ENCODE results near the gene HAND2. TPM values are rescaled to one million over a fixed set of nuclear protein-coding genes. Genes with fewer than 3 reads are reported as not detected.

HAND2 gene
- total RNA-seq, 2 donors from 2014 or later, result not detected

- Mint-ChIP-seq H3K4me3 (no peak overlapping the region), H3K4me1 (peaks cover 10% of the 10 kb centered on the region), H3K9me3 (peaks cover 3% of the 10 kb centered on the region), H3K27ac (no peak overlapping the region), H3K36me3 (ENCODE audit: low read depth) (no peaks in the 10 kb centered on the region), H3K27me3 (ENCODE audit: insufficient read depth) (peaks cover 57% of the 10 kb centered on the region)
- no peak overlapping the region for H3K27ac ChIP-seq (ENCODE audit: low read depth, low read length)
- H3K4me1 ChIP-seq (ENCODE audit: control insufficient read depth, insufficient read depth, low read length), result peaks cover 4% of the 10 kb centered on the region
- TF ChIP-seq, protein P1, sequence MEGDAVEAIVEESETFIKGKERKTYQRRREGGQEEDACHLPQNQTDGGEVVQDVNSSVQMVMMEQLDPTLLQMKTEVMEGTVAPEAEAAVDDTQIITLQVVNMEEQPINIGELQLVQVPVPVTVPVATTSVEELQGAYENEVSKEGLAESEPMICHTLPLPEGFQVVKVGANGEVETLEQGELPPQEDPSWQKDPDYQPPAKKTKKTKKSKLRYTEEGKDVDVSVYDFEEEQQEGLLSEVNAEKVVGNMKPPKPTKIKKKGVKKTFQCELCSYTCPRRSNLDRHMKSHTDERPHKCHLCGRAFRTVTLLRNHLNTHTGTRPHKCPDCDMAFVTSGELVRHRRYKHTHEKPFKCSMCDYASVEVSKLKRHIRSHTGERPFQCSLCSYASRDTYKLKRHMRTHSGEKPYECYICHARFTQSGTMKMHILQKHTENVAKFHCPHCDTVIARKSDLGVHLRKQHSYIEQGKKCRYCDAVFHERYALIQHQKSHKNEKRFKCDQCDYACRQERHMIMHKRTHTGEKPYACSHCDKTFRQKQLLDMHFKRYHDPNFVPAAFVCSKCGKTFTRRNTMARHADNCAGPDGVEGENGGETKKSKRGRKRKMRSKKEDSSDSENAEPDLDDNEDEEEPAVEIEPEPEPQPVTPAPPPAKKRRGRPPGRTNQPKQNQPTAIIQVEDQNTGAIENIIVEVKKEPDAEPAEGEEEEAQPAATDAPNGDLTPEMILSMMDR (conservative IDR thresholded peaks at IDR 0.05), result no peak
- DNase-seq, result no peak
- H3K4me3 ChIP-seq (ENCODE audit: low read length), result no peak overlapping the region
- 84% methylated on average over 4 of the region's 4 CpGs; no CpG with 5 or more reads in 1 of the 2 experiments for WGBS, 2 experiments (ENCODE audit: insufficient coverage in 1 of 2, insufficient read length in 1 of 2)
- no peak overlapping the region for H3K9ac ChIP-seq (ENCODE audit: extremely low read depth, low read length, poor library complexity, severe bottlenecking)
- H3K36me3 ChIP-seq (ENCODE audit: control insufficient read depth, insufficient read depth, low read length), result no peaks in the 10 kb centered on the region
- H3K9me3 ChIP-seq (ENCODE audit: control insufficient read depth, low read length), result no peaks in the 10 kb centered on the region
- peaks cover 35% of the 10 kb centered on the region for H3K27me3 ChIP-seq (ENCODE audit: control insufficient read depth, insufficient read depth, low read length, poor library complexity, severe bottlenecking)
Measured at GRCh38 chr4:173493041-173493440, 37.0 kb downstream of the HAND2 start.

DNA sequence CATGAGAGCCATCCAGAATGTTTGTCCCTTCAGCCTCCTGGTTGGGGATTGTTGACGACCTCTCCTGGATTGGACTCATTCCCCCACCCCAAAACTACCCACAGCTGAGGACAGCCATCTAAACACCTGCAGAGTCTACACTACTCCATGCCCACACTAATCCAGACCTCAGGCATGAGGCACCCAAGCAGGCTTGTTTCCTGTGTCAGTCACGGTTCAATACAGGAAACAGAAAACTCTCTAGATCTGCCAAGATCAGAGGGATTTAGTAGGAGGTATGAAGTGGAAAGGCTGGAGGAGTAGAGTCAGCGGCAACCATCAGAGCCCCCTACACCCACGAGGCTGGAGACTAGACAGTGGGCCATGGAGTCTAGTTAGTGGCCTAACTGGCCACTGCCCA lies 37.7 kb downstream of the HAND2 start:
- Histone ChIP-seq H3K27me3 (ENCODE audit: control insufficient read depth, insufficient read depth, low read length, poor library complexity, severe bottlenecking) (peaks cover 31% of the 10 kb centered on the region), H3K4me3 (ENCODE audit: low read length) (no peak overlapping the region), H3K9ac (ENCODE audit: extremely low read depth, low read length, poor library complexity, severe bottlenecking) (no peak overlapping the region), H3K4me1 (ENCODE audit: control insufficient read depth, insufficient read depth, low read length) (peaks cover 4% of the 10 kb centered on the region), H3K36me3 (ENCODE audit: control insufficient read depth, insufficient read depth, low read length) (no peaks in the 10 kb centered on the region), H3K9me3 (ENCODE audit: control insufficient read depth, low read length) (no peaks in the 10 kb centered on the region), H3K27ac (ENCODE audit: low read depth, low read length) (no peak overlapping the region)
- TF ChIP-seq, protein P1 (conservative IDR thresholded peaks at IDR 0.05), result no peak
- peaks cover 3% of the 10 kb centered on the region for H3K9me3 Mint-ChIP-seq
- no peak for DNase-seq
- H3K4me1 Mint-ChIP-seq, result peaks cover 10% of the 10 kb centered on the region
- H3K27me3 Mint-ChIP-seq (ENCODE audit: insufficient read depth), result peaks cover 50% of the 10 kb centered on the region
- H3K36me3 Mint-ChIP-seq (ENCODE audit: low read depth), result no peaks in the 10 kb centered on the region
- no peak overlapping the region for H3K4me3 Mint-ChIP-seq
- 87 to 100% methylated on average over 1 to 4 of the region's 4 CpGs for WGBS, 2 experiments (ENCODE audit: insufficient coverage in 1 of 2, insufficient read length in 1 of 2)
- no peak overlapping the region for H3K27ac Mint-ChIP-seq

DNA sequence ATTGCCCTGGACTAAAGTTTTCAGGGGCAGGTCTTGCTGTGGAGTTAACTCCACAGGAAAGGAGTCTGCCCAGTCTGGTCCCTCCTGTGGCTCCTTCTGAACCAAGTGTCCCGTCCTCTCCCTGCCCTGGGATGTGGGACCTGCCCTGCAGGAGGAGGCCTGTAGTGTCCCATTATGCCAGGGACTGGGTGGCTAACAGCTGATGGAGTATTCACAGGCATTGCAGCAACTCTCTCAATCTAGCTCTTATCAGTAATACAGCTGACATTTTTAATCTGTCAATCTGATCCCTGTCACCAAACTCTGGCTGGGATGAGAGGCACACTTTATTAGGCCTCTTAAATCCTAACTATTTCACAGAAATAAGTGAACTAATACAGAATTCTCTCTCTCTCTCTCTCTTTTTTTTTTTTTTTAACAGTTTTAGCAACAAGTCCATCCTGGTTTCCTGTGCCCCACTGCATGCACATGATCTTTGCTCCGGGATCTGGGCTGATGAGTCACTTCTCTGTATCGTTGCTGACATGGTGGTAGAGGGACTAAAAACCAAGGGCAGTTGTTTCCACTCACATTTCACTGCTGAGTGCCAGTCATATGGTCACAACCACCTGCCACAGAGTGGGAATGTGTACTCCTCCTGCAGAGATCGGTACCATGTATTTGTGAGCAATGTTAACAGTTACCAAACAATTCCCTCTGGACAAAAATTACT lies 39.1 kb downstream of the HAND2 start:
- Histone ChIP-seq H3K4me3 (ENCODE audit: low read length) (no peak overlapping the region), H3K9me3 (ENCODE audit: control insufficient read depth, low read length) (no peaks in the 10 kb centered on the region), H3K4me1 (ENCODE audit: control insufficient read depth, insufficient read depth, low read length) (peaks cover 4% of the 10 kb centered on the region), H3K36me3 (ENCODE audit: control insufficient read depth, insufficient read depth, low read length) (no peaks in the 10 kb centered on the region), H3K27ac (ENCODE audit: low read depth, low read length) (no peak overlapping the region), H3K27me3 (ENCODE audit: control insufficient read depth, insufficient read depth, low read length, poor library complexity, severe bottlenecking) (peaks cover 29% of the 10 kb centered on the region), H3K9ac (ENCODE audit: extremely low read depth, low read length, poor library complexity, severe bottlenecking) (no peak overlapping the region)
- peaks cover 10% of the 10 kb centered on the region for H3K4me1 Mint-ChIP-seq
- 71 to 93% methylated on average over 3 to 4 of the region's 4 CpGs for WGBS, 2 experiments (ENCODE audit: insufficient coverage in 1 of 2, insufficient read length in 1 of 2)
- no peaks in the 10 kb centered on the region for H3K36me3 Mint-ChIP-seq (ENCODE audit: low read depth)
- H3K27me3 Mint-ChIP-seq (ENCODE audit: insufficient read depth), result peaks cover 37% of the 10 kb centered on the region
- peaks cover 3% of the 10 kb centered on the region for H3K9me3 Mint-ChIP-seq
- TF ChIP-seq, protein P1 (conservative IDR thresholded peaks at IDR 0.05), result no peak
- no peak overlapping the region for H3K27ac Mint-ChIP-seq
- no peak overlapping the region for H3K4me3 Mint-ChIP-seq
- peak; percentile 67 for DNase-seq
